Measurements from ENCODE around the gene SLC35E2B. TPM values are rescaled to one million over a fixed set of nuclear protein-coding genes. Genes with fewer than 3 reads are reported as not detected.

Gene SLC35E2B
- total and polyA plus RNA-seq, 2 of the 13 experiments (the other 11 are each of a cell fraction or from before 2014, with no cell fraction given) = 14.1 to 19.7 TPM

GRCh38 chr1:1615256-1616044 lies 77.1 kb downstream of the SLC35E2B start, which contains the start of gene MIB2 (continued):
- TF ChIP-seq ZNF446 (CRISPR knock-in tag; IDR thresholded peaks at IDR 0.05) = no peak
- TF ChIP-seq ZBTB4 (CRISPR knock-in tag; IDR thresholded peaks at IDR 0.05; ENCODE audit: borderline replicate concordance) = 0 out of 2 replicates have a peak, but pooled peaks have one; percentile 51
- no peak for TF ChIP-seq SIX1 (CRISPR knock-in tag; IDR thresholded peaks at IDR 0.05; ENCODE audit: borderline replicate concordance)
- TF ChIP-seq CENPT (CRISPR knock-in tag; IDR thresholded peaks at IDR 0.05; ENCODE audit: low read depth) = peak; percentile 61; the same call in 1 of the 2 replicates
- peak; percentile 88; the same call in 1 of the 2 replicates for TF ChIP-seq ZNF468 (CRISPR knock-in tag; IDR thresholded peaks at IDR 0.05)
- TF ChIP-seq, protein P1, sequence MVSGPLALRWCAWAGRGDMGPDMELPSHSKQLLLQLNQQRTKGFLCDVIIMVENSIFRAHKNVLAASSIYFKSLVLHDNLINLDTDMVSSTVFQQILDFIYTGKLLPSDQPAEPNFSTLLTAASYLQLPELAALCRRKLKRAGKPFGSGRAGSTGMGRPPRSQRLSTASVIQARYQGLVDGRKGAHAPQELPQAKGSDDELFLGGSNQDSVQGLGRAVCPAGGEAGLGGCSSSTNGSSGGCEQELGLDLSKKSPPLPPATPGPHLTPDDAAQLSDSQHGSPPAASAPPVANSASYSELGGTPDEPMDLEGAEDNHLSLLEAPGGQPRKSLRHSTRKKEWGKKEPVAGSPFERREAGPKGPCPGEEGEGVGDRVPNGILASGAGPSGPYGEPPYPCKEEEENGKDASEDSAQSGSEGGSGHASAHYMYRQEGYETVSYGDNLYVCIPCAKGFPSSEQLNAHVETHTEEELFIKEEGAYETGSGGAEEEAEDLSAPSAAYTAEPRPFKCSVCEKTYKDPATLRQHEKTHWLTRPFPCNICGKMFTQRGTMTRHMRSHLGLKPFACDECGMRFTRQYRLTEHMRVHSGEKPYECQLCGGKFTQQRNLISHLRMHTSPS (CRISPR knock-in tag; IDR thresholded peaks at IDR 0.05; ENCODE audit: low read depth) = peak; percentile 14
- TF ChIP-seq ARNTL (CRISPR knock-in tag; IDR thresholded peaks at IDR 0.05) = peak; percentile 80
- peak; percentile 55 for TF ChIP-seq NFYB (CRISPR knock-in tag; IDR thresholded peaks at IDR 0.05)
- peak; percentile 92 for TF ChIP-seq DMAP1 (CRISPR knock-in tag; IDR thresholded peaks at IDR 0.05)
- TF ChIP-seq, protein P2, sequence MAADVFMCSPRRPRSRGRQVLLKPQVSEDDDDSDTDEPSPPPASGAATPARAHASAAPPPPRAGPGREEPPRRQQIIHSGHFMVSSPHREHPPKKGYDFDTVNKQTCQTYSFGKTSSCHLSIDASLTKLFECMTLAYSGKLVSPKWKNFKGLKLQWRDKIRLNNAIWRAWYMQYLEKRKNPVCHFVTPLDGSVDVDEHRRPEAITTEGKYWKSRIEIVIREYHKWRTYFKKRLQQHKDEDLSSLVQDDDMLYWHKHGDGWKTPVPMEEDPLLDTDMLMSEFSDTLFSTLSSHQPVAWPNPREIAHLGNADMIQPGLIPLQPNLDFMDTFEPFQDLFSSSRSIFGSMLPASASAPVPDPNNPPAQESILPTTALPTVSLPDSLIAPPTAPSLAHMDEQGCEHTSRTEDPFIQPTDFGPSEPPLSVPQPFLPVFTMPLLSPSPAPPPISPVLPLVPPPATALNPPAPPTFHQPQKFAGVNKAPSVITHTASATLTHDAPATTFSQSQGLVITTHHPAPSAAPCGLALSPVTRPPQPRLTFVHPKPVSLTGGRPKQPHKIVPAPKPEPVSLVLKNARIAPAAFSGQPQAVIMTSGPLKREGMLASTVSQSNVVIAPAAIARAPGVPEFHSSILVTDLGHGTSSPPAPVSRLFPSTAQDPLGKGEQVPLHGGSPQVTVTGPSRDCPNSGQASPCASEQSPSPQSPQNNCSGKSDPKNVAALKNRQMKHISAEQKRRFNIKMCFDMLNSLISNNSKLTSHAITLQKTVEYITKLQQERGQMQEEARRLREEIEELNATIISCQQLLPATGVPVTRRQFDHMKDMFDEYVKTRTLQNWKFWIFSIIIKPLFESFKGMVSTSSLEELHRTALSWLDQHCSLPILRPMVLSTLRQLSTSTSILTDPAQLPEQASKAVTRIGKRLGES (CRISPR knock-in tag; IDR thresholded peaks at IDR 0.05; ENCODE audit: borderline replicate concordance) = 0 out of 2 replicates have a peak, but pooled peaks have one; percentile 30
- TF ChIP-seq CERS6 (CRISPR knock-in tag; IDR thresholded peaks at IDR 0.05) = no peak
- TF ChIP-seq, protein P3, sequence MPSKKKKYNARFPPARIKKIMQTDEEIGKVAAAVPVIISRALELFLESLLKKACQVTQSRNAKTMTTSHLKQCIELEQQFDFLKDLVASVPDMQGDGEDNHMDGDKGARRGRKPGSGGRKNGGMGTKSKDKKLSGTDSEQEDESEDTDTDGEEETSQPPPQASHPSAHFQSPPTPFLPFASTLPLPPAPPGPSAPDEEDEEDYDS (CRISPR knock-in tag; IDR thresholded peaks at IDR 0.05) = peak; percentile 60
- TF ChIP-seq ZKSCAN8 (CRISPR knock-in tag; IDR thresholded peaks at IDR 0.05; ENCODE audit: borderline replicate concordance) = no peak
- TF ChIP-seq TBX2 (CRISPR knock-in tag; IDR thresholded peaks at IDR 0.05; ENCODE audit: borderline replicate concordance) = peak; percentile 73; the same call in 1 of the 2 replicates
- no peak for TF ChIP-seq SOX13 (IDR thresholded peaks at IDR 0.05)
- TF ChIP-seq SOX13 (CRISPR knock-in tag; conservative IDR thresholded peaks at IDR 0.05 in 1 of 2, IDR thresholded peaks at IDR 0.05 in 1 of 2) = peak in 1 of 2 experiments; percentile 6; a peak in 1 of 4 replicates

Data from HepG2 (cell line).